Measurements from ENCODE around the gene ZSCAN20.

Gene ZSCAN20

DNA sequence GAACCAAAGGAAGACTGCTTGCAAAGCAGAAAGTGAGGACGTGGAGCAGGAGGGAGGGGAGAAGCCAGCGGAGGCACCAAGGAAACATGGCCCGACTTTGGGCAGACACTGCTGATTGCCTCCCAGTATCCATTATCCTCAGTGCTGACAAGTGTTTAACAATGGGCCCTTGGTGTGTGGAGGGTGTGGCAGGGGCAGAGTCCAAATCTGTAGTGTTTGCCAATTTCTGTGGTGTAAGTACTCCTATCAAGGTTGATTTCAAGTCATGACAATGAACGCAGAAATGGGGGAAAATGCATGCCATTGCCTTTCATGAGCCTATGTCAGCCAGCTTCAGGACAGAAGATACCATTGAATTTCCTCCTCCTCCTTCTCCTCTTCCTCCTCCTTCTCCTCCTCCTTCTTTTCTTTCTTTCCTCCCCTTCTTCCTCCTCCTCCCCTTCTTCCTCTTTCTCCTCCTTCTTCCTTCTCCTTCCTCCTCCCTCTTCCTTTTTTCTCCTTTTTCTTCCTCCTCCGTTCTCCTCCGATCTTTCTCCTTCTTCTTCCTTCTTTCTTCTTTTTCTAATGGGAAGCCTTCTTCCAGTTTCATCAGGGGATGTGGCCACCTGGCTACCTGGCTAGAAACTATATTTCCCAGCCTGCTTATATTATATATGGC is 31.2 kb upstream of the ZSCAN20 start:
- TF ChIP-seq, protein P1, sequence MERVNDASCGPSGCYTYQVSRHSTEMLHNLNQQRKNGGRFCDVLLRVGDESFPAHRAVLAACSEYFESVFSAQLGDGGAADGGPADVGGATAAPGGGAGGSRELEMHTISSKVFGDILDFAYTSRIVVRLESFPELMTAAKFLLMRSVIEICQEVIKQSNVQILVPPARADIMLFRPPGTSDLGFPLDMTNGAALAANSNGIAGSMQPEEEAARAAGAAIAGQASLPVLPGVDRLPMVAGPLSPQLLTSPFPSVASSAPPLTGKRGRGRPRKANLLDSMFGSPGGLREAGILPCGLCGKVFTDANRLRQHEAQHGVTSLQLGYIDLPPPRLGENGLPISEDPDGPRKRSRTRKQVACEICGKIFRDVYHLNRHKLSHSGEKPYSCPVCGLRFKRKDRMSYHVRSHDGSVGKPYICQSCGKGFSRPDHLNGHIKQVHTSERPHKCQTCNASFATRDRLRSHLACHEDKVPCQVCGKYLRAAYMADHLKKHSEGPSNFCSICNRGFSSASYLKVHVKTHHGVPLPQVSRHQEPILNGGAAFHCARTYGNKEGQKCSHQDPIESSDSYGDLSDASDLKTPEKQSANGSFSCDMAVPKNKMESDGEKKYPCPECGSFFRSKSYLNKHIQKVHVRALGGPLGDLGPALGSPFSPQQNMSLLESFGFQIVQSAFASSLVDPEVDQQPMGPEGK (CRISPR knock-in tag; IDR thresholded peaks at IDR 0.05; ENCODE audit: borderline replicate concordance) = no peak
- no peak for TF ChIP-seq ISL1 (CRISPR knock-in tag; IDR thresholded peaks at IDR 0.05)
- no peak for TF ChIP-seq GLIS3 (CRISPR knock-in tag; IDR thresholded peaks at IDR 0.05)
- no peak for TF ChIP-seq OSR1 (CRISPR knock-in tag; IDR thresholded peaks at IDR 0.05)
- TF ChIP-seq, protein P2, sequence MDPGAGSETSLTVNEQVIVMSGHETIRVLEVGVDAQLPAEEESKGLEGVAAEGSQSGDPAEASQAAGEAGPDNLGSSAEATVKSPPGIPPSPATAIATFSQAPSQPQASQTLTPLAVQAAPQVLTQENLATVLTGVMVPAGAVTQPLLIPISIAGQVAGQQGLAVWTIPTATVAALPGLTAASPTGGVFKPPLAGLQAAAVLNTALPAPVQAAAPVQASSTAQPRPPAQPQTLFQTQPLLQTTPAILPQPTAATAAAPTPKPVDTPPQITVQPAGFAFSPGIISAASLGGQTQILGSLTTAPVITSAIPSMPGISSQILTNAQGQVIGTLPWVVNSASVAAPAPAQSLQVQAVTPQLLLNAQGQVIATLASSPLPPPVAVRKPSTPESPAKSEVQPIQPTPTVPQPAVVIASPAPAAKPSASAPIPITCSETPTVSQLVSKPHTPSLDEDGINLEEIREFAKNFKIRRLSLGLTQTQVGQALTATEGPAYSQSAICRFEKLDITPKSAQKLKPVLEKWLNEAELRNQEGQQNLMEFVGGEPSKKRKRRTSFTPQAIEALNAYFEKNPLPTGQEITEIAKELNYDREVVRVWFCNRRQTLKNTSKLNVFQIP (CRISPR knock-in tag; IDR thresholded peaks at IDR 0.05; ENCODE audit: borderline replicate concordance, low read depth) = no peak
- TF ChIP-seq PPARA (CRISPR knock-in tag; IDR thresholded peaks at IDR 0.05; ENCODE audit: borderline replicate concordance) = no peak
- TF ChIP-seq ZNF565 (CRISPR knock-in tag; conservative IDR thresholded peaks at IDR 0.05; ENCODE audit: low read depth) = no peak
- TF ChIP-seq, protein P3, sequence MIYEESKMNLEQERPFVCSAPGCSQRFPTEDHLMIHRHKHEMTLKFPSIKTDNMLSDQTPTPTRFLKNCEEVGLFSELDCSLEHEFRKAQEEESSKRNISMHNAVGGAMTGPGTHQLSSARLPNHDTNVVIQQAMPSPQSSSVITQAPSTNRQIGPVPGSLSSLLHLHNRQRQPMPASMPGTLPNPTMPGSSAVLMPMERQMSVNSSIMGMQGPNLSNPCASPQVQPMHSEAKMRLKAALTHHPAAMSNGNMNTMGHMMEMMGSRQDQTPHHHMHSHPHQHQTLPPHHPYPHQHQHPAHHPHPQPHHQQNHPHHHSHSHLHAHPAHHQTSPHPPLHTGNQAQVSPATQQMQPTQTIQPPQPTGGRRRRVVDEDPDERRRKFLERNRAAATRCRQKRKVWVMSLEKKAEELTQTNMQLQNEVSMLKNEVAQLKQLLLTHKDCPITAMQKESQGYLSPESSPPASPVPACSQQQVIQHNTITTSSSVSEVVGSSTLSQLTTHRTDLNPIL (CRISPR knock-in tag; IDR thresholded peaks at IDR 0.05; ENCODE audit: low read depth) = no peak
- TF ChIP-seq ESRRG (CRISPR knock-in tag; IDR thresholded peaks at IDR 0.05) = no peak
- no peak for TF ChIP-seq RARB (CRISPR knock-in tag; IDR thresholded peaks at IDR 0.05)
- no peak for TF ChIP-seq TCF4 (CRISPR knock-in tag; IDR thresholded peaks at IDR 0.05; ENCODE audit: borderline replicate concordance)
- TF ChIP-seq, protein P4, sequence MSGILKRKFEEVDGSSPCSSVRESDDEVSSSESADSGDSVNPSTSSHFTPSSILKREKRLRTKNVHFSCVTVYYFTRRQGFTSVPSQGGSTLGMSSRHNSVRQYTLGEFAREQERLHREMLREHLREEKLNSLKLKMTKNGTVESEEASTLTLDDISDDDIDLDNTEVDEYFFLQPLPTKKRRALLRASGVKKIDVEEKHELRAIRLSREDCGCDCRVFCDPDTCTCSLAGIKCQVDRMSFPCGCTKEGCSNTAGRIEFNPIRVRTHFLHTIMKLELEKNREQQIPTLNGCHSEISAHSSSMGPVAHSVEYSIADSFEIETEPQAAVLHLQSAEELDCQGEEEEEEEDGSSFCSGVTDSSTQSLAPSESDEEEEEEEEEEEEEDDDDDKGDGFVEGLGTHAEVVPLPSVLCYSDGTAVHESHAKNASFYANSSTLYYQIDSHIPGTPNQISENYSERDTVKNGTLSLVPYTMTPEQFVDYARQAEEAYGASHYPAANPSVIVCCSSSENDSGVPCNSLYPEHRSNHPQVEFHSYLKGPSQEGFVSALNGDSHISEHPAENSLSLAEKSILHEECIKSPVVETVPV (CRISPR knock-in tag; IDR thresholded peaks at IDR 0.05) = no peak
- no peak for TF ChIP-seq ZFP3 (CRISPR knock-in tag; IDR thresholded peaks at IDR 0.05)
- no peak for TF ChIP-seq ZC3H10 (CRISPR knock-in tag; IDR thresholded peaks at IDR 0.05)
- no peak for ATAC-seq

DNA sequence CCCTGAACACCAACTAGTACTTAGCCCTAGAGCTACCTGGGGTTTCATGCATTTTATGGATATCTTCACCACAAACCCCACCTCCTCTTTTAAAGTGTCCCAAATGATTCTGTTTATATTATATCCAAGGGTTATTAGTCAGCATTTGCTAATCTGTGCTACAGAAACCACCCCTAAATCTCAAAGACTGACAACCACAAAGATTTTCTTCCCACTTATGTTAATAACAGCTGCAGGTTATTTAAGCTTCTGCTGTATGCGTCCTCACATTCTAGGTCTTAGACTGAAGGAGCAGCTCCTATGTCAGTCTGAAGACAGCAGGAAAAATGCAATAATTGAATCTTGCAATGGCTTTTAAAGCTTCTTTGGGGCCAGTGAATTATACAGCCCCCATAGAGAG is 30.3 kb upstream of the ZSCAN20 start:
- ATAC-seq = no peak
- TF ChIP-seq ZFP30 (CRISPR knock-in tag; IDR thresholded peaks at IDR 0.05) = no peak
- TF ChIP-seq BACH2 (CRISPR knock-in tag; IDR thresholded peaks at IDR 0.05; ENCODE audit: borderline replicate concordance) = no peak
- TF ChIP-seq, protein P4 (CRISPR knock-in tag; IDR thresholded peaks at IDR 0.05) = no peak
- TF ChIP-seq OSR1 (CRISPR knock-in tag; IDR thresholded peaks at IDR 0.05) = no peak
- TF ChIP-seq, protein P5, sequence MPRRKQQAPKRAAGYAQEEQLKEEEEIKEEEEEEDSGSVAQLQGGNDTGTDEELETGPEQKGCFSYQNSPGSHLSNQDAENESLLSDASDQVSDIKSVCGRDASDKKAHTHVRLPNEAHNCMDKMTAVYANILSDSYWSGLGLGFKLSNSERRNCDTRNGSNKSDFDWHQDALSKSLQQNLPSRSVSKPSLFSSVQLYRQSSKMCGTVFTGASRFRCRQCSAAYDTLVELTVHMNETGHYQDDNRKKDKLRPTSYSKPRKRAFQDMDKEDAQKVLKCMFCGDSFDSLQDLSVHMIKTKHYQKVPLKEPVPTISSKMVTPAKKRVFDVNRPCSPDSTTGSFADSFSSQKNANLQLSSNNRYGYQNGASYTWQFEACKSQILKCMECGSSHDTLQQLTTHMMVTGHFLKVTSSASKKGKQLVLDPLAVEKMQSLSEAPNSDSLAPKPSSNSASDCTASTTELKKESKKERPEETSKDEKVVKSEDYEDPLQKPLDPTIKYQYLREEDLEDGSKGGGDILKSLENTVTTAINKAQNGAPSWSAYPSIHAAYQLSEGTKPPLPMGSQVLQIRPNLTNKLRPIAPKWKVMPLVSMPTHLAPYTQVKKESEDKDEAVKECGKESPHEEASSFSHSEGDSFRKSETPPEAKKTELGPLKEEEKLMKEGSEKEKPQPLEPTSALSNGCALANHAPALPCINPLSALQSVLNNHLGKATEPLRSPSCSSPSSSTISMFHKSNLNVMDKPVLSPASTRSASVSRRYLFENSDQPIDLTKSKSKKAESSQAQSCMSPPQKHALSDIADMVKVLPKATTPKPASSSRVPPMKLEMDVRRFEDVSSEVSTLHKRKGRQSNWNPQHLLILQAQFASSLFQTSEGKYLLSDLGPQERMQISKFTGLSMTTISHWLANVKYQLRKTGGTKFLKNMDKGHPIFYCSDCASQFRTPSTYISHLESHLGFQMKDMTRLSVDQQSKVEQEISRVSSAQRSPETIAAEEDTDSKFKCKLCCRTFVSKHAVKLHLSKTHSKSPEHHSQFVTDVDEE (CRISPR knock-in tag; IDR thresholded peaks at IDR 0.05) = no peak
- TF ChIP-seq CSDC2 (CRISPR knock-in tag; IDR thresholded peaks at IDR 0.05) = no peak
- no peak for TF ChIP-seq SNAI2 (CRISPR knock-in tag; IDR thresholded peaks at IDR 0.05)
- no peak for TF ChIP-seq ZFP3 (CRISPR knock-in tag; IDR thresholded peaks at IDR 0.05)
- TF ChIP-seq, protein P1 (CRISPR knock-in tag; IDR thresholded peaks at IDR 0.05; ENCODE audit: borderline replicate concordance) = no peak

All from SK-N-SH treated with all-trans-retinoic acid at 6 μM for 48 hours (cell line).